ENCODE measurements around the gene SENP5.

SENP5 gene

DNA sequence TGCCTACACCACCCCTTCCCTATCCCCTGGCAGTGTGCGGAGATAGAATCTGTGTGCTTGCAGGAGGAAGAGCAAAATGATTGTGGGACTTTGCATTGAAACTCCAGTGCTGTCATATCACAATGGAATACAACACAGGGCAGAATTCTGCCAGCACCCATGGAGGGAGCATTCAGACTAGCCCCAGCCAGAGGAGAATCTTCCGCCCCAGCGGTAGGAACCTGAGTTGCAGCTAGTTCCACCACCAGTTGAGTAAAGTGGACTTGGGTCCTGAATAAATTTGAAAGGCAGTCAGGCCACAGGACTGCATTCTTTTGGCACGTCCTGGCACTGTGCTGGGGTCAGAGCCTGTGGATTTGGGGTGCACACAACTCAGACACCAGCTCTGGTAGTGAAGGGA lies 47.1 kb downstream of the SENP5 start:
- DNase-seq (no peak), ATAC-seq (ENCODE audit: insufficient read depth, low read depth) (no peak)
- TF ChIP-seq, protein P1, sequence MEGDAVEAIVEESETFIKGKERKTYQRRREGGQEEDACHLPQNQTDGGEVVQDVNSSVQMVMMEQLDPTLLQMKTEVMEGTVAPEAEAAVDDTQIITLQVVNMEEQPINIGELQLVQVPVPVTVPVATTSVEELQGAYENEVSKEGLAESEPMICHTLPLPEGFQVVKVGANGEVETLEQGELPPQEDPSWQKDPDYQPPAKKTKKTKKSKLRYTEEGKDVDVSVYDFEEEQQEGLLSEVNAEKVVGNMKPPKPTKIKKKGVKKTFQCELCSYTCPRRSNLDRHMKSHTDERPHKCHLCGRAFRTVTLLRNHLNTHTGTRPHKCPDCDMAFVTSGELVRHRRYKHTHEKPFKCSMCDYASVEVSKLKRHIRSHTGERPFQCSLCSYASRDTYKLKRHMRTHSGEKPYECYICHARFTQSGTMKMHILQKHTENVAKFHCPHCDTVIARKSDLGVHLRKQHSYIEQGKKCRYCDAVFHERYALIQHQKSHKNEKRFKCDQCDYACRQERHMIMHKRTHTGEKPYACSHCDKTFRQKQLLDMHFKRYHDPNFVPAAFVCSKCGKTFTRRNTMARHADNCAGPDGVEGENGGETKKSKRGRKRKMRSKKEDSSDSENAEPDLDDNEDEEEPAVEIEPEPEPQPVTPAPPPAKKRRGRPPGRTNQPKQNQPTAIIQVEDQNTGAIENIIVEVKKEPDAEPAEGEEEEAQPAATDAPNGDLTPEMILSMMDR (IDR thresholded peaks at IDR 0.05; ENCODE audit: borderline replicate concordance, extremely low read depth, low read length, poor library complexity, severe bottlenecking): no peak
- TF ChIP-seq EZH2 (IDR thresholded peaks at IDR 0.05; ENCODE audit: borderline replicate concordance, low read depth, low read length, severe bottlenecking): no peak
- Histone ChIP-seq H3K27ac (ENCODE audit: low read length) (no peak overlapping the region), H3K79me2 (ENCODE audit: insufficient read depth, low read length) (no peaks in the 10 kb centered on the region), H3K4me2 (ENCODE audit: insufficient read depth, low read length) (no peak overlapping the region), H4K20me1 (ENCODE audit: insufficient read depth, low read length) (no peaks in the 10 kb centered on the region), H3K9ac (ENCODE audit: low read depth, low read length) (no peak overlapping the region), H3K9me3 (ENCODE audit: insufficient read depth, low read length, severe bottlenecking) (no peaks in the 10 kb centered on the region), H3K36me3 (ENCODE audit: insufficient read depth, low read length) (peaks cover 21% of the 10 kb centered on the region), H2AFZ (ENCODE audit: low read depth, low read length) (no peak overlapping the region), H3K4me1 (ENCODE audit: insufficient read depth, low read length) (no peaks in the 10 kb centered on the region), H3K4me3 (ENCODE audit: low read depth in 1 of 2, low read length in 2 of 2) (no peak overlapping the region), H3K27me3 (ENCODE audit: insufficient read depth, low read length, poor library complexity) (no peaks in the 10 kb centered on the region)

DNA sequence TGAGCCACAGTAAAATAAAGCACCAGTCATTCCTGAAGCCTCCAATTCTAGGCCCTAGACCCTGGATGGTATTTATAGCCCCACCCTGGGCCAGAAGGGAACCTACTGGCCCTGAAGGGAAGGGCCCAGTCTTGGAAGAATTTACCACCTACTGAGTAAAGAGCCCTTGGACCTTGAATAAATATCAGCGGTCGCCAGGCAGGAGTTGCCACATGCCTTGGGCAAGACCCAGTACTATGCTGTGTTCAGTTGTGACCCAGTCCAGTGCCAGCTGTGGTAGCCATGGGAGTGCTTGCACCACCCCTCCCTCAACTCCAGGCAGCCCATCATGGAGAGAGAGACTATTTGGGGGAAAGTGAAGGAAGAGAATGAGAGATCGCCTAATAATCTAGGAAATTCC lies 47.7 kb downstream of the SENP5 start:
- Histone ChIP-seq H4K20me1 (ENCODE audit: insufficient read depth, low read length) (no peaks in the 10 kb centered on the region), H3K9ac (ENCODE audit: low read depth, low read length) (no peak overlapping the region), H3K4me2 (ENCODE audit: insufficient read depth, low read length) (no peak overlapping the region), H2AFZ (ENCODE audit: low read depth, low read length) (no peak overlapping the region), H3K4me1 (ENCODE audit: insufficient read depth, low read length) (no peaks in the 10 kb centered on the region), H3K36me3 (ENCODE audit: insufficient read depth, low read length) (peaks cover 21% of the 10 kb centered on the region), H3K27me3 (ENCODE audit: insufficient read depth, low read length, poor library complexity) (no peaks in the 10 kb centered on the region), H3K4me3 (ENCODE audit: low read depth in 1 of 2, low read length in 2 of 2) (no peak overlapping the region), H3K79me2 (ENCODE audit: insufficient read depth, low read length) (no peaks in the 10 kb centered on the region), H3K9me3 (ENCODE audit: insufficient read depth, low read length, severe bottlenecking) (no peaks in the 10 kb centered on the region), H3K27ac (ENCODE audit: low read length) (no peak overlapping the region)
- DNase-seq (no peak), ATAC-seq (ENCODE audit: insufficient read depth, low read depth) (no peak)
- no peak for TF ChIP-seq EZH2 (IDR thresholded peaks at IDR 0.05; ENCODE audit: borderline replicate concordance, low read depth, low read length, severe bottlenecking)
- TF ChIP-seq, protein P1 (IDR thresholded peaks at IDR 0.05; ENCODE audit: borderline replicate concordance, extremely low read depth, low read length, poor library complexity, severe bottlenecking): no peak

DNA sequence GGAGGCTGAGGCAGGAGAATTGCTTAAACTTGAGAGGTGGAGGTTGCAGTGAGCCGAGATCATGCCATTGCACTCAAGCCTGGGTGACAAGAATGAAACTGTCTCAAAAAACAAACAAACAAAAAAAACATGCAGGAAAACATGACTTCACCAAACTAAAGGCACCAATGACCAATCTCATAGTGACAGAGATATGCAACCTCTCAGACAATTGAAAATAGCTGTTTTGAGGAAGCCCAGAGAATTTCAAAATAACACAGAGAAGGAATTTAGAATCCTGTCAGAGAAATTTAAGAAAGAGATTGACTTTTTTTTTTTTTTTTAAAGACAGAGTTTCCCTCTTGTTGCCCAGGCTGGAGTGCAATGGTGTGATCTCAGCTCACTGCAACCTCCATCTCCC lies 48.5 kb downstream of the SENP5 start:
- DNase-seq (no peak), ATAC-seq (ENCODE audit: insufficient read depth, low read depth) (no peak)
- H3K4me3 ChIP-seq (ENCODE audit: low read depth in 1 of 2, low read length in 2 of 2): no peak overlapping the region
- H2AFZ ChIP-seq (ENCODE audit: low read depth, low read length): no peak overlapping the region
- H3K9me3 ChIP-seq (ENCODE audit: insufficient read depth, low read length, severe bottlenecking): no peaks in the 10 kb centered on the region
- H3K9ac ChIP-seq (ENCODE audit: low read depth, low read length): no peak overlapping the region
- H3K27ac ChIP-seq (ENCODE audit: low read length): no peak overlapping the region
- no peak overlapping the region for H3K4me2 ChIP-seq (ENCODE audit: insufficient read depth, low read length)
- H3K36me3 ChIP-seq (ENCODE audit: insufficient read depth, low read length): peaks cover 21% of the 10 kb centered on the region
- TF ChIP-seq EZH2 (IDR thresholded peaks at IDR 0.05; ENCODE audit: borderline replicate concordance, low read depth, low read length, severe bottlenecking): no peak
- TF ChIP-seq, protein P1 (IDR thresholded peaks at IDR 0.05; ENCODE audit: borderline replicate concordance, extremely low read depth, low read length, poor library complexity, severe bottlenecking): no peak
- no peaks in the 10 kb centered on the region for H4K20me1 ChIP-seq (ENCODE audit: insufficient read depth, low read length)
- H3K79me2 ChIP-seq (ENCODE audit: insufficient read depth, low read length): no peaks in the 10 kb centered on the region
- no peaks in the 10 kb centered on the region for H3K27me3 ChIP-seq (ENCODE audit: insufficient read depth, low read length, poor library complexity)
- H3K4me1 ChIP-seq (ENCODE audit: insufficient read depth, low read length): no peaks in the 10 kb centered on the region

DNA sequence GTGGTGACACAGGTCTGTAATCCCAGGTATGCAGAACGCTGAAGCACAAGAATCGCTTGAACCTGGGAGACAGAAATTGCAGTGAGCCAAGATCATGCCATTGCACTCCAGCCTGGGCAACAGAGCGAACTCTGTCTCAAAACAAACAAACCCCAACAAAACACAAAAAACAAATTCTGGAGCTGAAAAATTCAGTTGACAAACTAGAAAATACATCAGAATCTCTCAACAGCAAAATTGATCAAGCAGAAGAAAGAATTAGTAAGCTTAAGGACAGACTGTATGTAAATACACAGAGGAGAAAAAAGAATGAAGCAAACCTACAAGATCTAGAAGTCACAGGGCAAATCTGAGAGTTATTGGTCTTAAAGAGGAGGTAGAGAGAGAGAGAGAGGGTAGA lies 49.3 kb downstream of the SENP5 start:
- Histone ChIP-seq H3K79me2 (ENCODE audit: insufficient read depth, low read length) (no peaks in the 10 kb centered on the region), H3K4me2 (ENCODE audit: insufficient read depth, low read length) (no peak overlapping the region), H3K4me1 (ENCODE audit: insufficient read depth, low read length) (no peaks in the 10 kb centered on the region), H3K4me3 (ENCODE audit: low read depth in 1 of 2, low read length in 2 of 2) (no peak overlapping the region), H3K9me3 (ENCODE audit: insufficient read depth, low read length, severe bottlenecking) (no peaks in the 10 kb centered on the region), H3K9ac (ENCODE audit: low read depth, low read length) (no peak overlapping the region), H4K20me1 (ENCODE audit: insufficient read depth, low read length) (no peaks in the 10 kb centered on the region), H3K27me3 (ENCODE audit: insufficient read depth, low read length, poor library complexity) (no peaks in the 10 kb centered on the region), H3K27ac (ENCODE audit: low read length) (no peak overlapping the region), H3K36me3 (ENCODE audit: insufficient read depth, low read length) (peaks cover 23% of the 10 kb centered on the region), H2AFZ (ENCODE audit: low read depth, low read length) (no peak overlapping the region)
- no peak for DNase-seq
- no peak for ATAC-seq (ENCODE audit: insufficient read depth, low read depth)
- TF ChIP-seq, protein P1 (IDR thresholded peaks at IDR 0.05; ENCODE audit: borderline replicate concordance, extremely low read depth, low read length, poor library complexity, severe bottlenecking): no peak
- TF ChIP-seq EZH2 (IDR thresholded peaks at IDR 0.05; ENCODE audit: borderline replicate concordance, low read depth, low read length, severe bottlenecking): no peak

Data from DND-41 (cell line).